HCT116 (cell line): ENCODE results near the gene MTREX. TPM values are rescaled to one million over a fixed set of nuclear protein-coding genes. Genes with fewer than 3 reads are reported as not detected.

Experiments used
- ATAC-seq: fragments of 200-7000 bp; cut with Tn5 transposase; 2 replicates; pipeline ENCODE4 v1.9.1; 2020; ENCODE audit warnings: mild to moderate bottlenecking, moderate library complexity
- BruUV-seq: library from RNA; stranded (reverse); fragments of 400-500 nt; replicated peaks from 2 replicates; lab custom pipeline; 2021; lab: Mats Ljungman, UMichigan
- CTCF ChIA-PET: fragments of 300-600 bp; sonication (Branson Sonifier 250); formaldehyde crosslinking; loops from one replicate; lab custom pipeline; 2021; ENCODE audit warnings: antibody characterized with exemption; lab: Charles Lee
- POLR2A ChIA-PET: fragments of 300-600, 350-600 bp; sonication (Branson Sonifier 250); formaldehyde crosslinking; loops from one replicate; lab custom pipeline; 2021; ENCODE audit warnings: antibody characterized with exemption; lab: Charles Lee
- RAD21 ChIA-PET, 2 experiments: fragments of 300-600 bp; sonication (Branson Sonifier 250); formaldehyde crosslinking; loops; one replicate each; lab custom pipeline; 2023; ENCODE audit warnings: low total read pairs in 2 of 2; ENCODE audit not compliant: uncharacterized antibody in 2 of 2, unreplicated experiment in 2 of 2, low non-redundant PET in 1 of 2; lab: Charles Lee
- DNase-seq: peaks from one replicate; pipeline ENCODE4 v3.0.0-alpha.2; 2010; ENCODE audit warnings: low read depth, low spot score
- H2AFZ ChIP-seq: fragments of 200-600 bp; shearing (Covaris generic), sonication (generic); 2 replicates; pipeline ENCODE4 v1.6.1; 2017; ENCODE audit warnings: low read depth, mixed run types, mixed read lengths, antibody characterized with exemption, low read length; ENCODE audit not compliant: poor library complexity, severe bottlenecking
- H3K27ac ChIP-seq: 2 replicates; pipeline ENCODE4 v1.5.1; 2012; ENCODE audit warnings: low read depth, low read length
- H3K27me3 ChIP-seq: fragments of 200-600 bp; sonication (generic); 2 replicates; pipeline ENCODE4 v1.6.1; 2016; ENCODE audit warnings: mixed run types, low read length, mixed read lengths; ENCODE audit not compliant: insufficient read depth
- H3K36me3 ChIP-seq, 2 experiments: fragments of 200-500 bp in 1 of 2; fragments of 200-600 bp in 1 of 2; sonication (Bioruptor generic) in 1 of 2; sonication (generic) in 1 of 2; 2 replicates each; pipeline versions ENCODE4 v1.5.1 to v1.6.1; 2014 to 2016; ENCODE audit warnings: low read length in 2 of 2, inconsistent platforms in 1 of 2, mixed read lengths in 1 of 2, mixed run types in 1 of 2; ENCODE audit not compliant: insufficient read depth in 2 of 2, control insufficient read depth in 1 of 2
- H3K4me1 ChIP-seq, 2 experiments: fragments of 200-600 bp in 1 of 2; sonication (generic) in 1 of 2; 2 replicates each; pipeline versions ENCODE4 v1.5.1 to v1.6.1; 2012 to 2017; ENCODE audit warnings: low read length in 2 of 2, inconsistent platforms in 1 of 2, mild to moderate bottlenecking in 1 of 2, mixed read lengths in 1 of 2, mixed run types in 1 of 2, moderate library complexity in 1 of 2; ENCODE audit not compliant: insufficient read depth in 2 of 2, control insufficient read depth in 1 of 2
- H3K4me2 ChIP-seq: fragments of 200-600 bp; sonication (generic); 2 replicates; pipeline ENCODE4 v1.6.1; 2017; ENCODE audit warnings: mixed run types, low read length, mixed read lengths
- H3K4me3 ChIP-seq, 2 experiments: fragments of 200-600 bp in 1 of 2; sonication (generic) in 1 of 2; replicated peaks in 1 of 2; 2 replicates each; pipeline ENCODE4 v1.5.1; 2011 to 2016; ENCODE audit warnings: low read length in 2 of 2, control low read depth in 1 of 2, low read depth in 1 of 2, mild to moderate bottlenecking in 1 of 2, mixed read lengths in 1 of 2, mixed run types in 1 of 2
- H3K79me2 ChIP-seq: fragments of 200-600 bp; sonication (generic); 2 replicates; pipeline ENCODE4 v1.6.1; 2017; ENCODE audit warnings: mild to moderate bottlenecking, mixed run types, low read length, moderate library complexity, mixed read lengths; ENCODE audit not compliant: insufficient read depth
- H3K9ac ChIP-seq: fragments of 200-600 bp; sonication (generic); 2 replicates; pipeline ENCODE4 v1.6.1; 2016; ENCODE audit warnings: low read length, mixed read lengths
- H3K9me2 ChIP-seq: fragments of 200-600 bp; sonication (generic), shearing (Covaris generic); 2 replicates; pipeline ENCODE4 v1.6.1; 2017; ENCODE audit warnings: mixed run types, mild to moderate bottlenecking, moderate library complexity; ENCODE audit not compliant: insufficient read depth
- H3K9me3 ChIP-seq, 2 experiments: fragments of 200-500 bp in 1 of 2; fragments of 200-600 bp in 1 of 2; sonication (Bioruptor generic) in 1 of 2; sonication (generic) in 1 of 2; 2 replicates each; pipeline ENCODE4 v1.6.1; 2014 to 2017; ENCODE audit warnings: low read length in 2 of 2, mixed read lengths in 2 of 2, inconsistent platforms in 1 of 2, low read depth in 1 of 2, mild to moderate bottlenecking in 1 of 2, mixed run types in 1 of 2, moderate library complexity in 1 of 2; ENCODE audit not compliant: control insufficient read depth in 1 of 2, insufficient read depth in 1 of 2
- H4K20me1 ChIP-seq: fragments of 200-600 bp; sonication (generic), shearing (Covaris generic); 2 replicates; pipeline ENCODE4 v1.6.1; 2017; ENCODE audit warnings: mixed run types, mild to moderate bottlenecking, moderate library complexity; ENCODE audit not compliant: insufficient read depth
- EZH2 ChIP-seq: fragments of 200-600 bp; sonication (generic); IDR thresholded peaks from 2 replicates; pipeline ENCODE4 v1.6.1; 2017; ENCODE audit warnings: antibody characterized with exemption, mixed run types
- JUND ChIP-seq: IDR thresholded peaks from 2 replicates; pipeline ENCODE4 v1.6.1; 2012
- SP1 ChIP-seq: IDR thresholded peaks from 2 replicates; pipeline ENCODE4 v1.6.1; 2012; ENCODE audit warnings: low read depth
- YY1 ChIP-seq: IDR thresholded peaks from 2 replicates; pipeline ENCODE4 v1.6.1; 2011; ENCODE audit warnings: low read length, low read depth, moderate library complexity, mild to moderate bottlenecking; ENCODE audit not compliant: insufficient replicate concordance; ENCODE audit errors: extremely low read depth
- intact Hi-C: fragments of 100-400 bp; cut with micrococcal nuclease; formaldehyde crosslinking; loops from 2 replicates; pipeline ENCODE4 v1.10.0; 2022
- total RNA-seq: library from RNA; stranded (reverse); gene quantifications from one replicate; pipeline ENCODE4 v1.2.1, GENCODE V29; 2021; ENCODE audit not compliant: unreplicated experiment

Gene MTREX
- total RNA-seq, 1 experiment from 2014 or later, result 101 TPM

DNA sequence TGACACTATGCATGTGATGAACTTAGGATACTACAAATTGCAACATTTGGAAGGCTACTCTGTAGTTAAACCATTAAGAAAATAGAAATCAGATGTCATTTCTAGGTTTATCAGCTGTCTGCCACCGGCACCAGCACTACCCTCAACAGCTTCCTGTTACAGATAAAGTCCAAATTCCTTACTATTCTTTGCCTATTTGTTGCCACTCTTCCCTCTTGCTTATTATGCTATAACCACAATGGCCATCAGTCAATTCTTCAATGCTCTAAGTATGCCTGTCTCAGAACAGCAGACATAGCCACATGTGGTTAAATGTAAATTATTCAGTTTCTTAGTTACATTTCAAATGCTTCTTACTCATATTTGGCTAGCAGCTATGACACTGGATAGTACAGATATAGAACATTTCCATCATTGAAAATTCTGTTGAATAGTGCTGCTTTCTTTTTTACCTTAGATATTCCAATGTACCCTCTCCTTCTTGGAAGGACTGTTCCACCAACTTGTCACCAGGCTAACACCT lies 21.3 kb upstream of the MTREX start:
- Histone ChIP-seq H3K79me2 (no peaks in the 10 kb centered on the region), H3K27ac (no peak overlapping the region), H4K20me1 (no peaks in the 10 kb centered on the region), H3K9me3 (no peaks in the 10 kb centered on the region), H3K27me3 (no peaks in the 10 kb centered on the region), H3K4me2 (no peak overlapping the region), H3K4me1 (no peaks in the 10 kb centered on the region), H3K4me3 (no peak overlapping the region), H3K9me2 (no peaks in the 10 kb centered on the region), H2AFZ (no peak overlapping the region), H3K36me3 (peaks cover 27 to 36% of the 10 kb centered on the region in 2 experiments; a peak in 3 of 4 replicates), H3K9ac (no peak overlapping the region)
- intact Hi-C loops, result no loop called here
- BruUV-seq, result no TSS peak
- DNase-seq (no peak), ATAC-seq (no peak)
- RAD21 ChIA-PET, result no interaction called here
- TF ChIP-seq EZH2 (no peak), JUND (no peak)
- CTCF ChIA-PET, result no interaction called here
- POLR2A ChIA-PET, result no interaction called here

DNA sequence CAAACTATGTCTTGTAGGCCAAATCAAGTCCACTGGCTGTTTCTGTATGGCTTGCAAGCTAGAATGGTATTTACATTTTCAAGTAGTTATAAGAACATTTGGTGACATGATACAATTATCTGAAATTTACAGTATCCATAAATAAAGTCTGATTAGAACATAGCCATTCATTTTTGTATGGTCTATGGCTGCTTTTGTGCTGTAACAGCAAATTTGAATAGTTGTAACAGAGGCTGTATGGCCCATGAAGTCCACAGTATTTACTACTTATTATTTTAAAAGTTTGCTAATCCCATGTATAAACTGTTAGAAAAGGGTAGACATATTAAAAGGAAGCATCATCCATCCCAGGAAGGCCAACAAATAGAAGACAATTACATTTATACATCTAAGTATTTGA lies 18.0 kb upstream of the MTREX start:
- Histone ChIP-seq H3K79me2 (no peaks in the 10 kb centered on the region), H3K4me3 (no peak overlapping the region), H3K27ac (no peak overlapping the region), H3K9me2 (no peaks in the 10 kb centered on the region), H2AFZ (no peak overlapping the region), H3K9ac (no peak overlapping the region), H3K4me1 (no peaks in the 10 kb centered on the region), H4K20me1 (no peaks in the 10 kb centered on the region), H3K4me2 (no peak overlapping the region), H3K27me3 (no peaks in the 10 kb centered on the region), H3K36me3 (peaks cover 31 to 43% of the 10 kb centered on the region in 2 experiments; a peak in 3 of 4 replicates), H3K9me3 (no peaks in the 10 kb centered on the region)
- BruUV-seq, result no TSS peak
- no peak for TF ChIP-seq YY1
- no peak for TF ChIP-seq SP1
- POLR2A ChIA-PET, result no interaction called here
- DNase-seq (no peak), ATAC-seq (no peak)
- CTCF ChIA-PET, result no interaction called here
- RAD21 ChIA-PET, result no interaction called here
- intact Hi-C loops, result loop anchor here (2.0 kb wide), 1 partner anchor 51 kb away; no protein-coding TSS in a partner anchor
